Gastroesophageal sphincter (tissue), 3 donors: ENCODE data around the gene RASGEF1C.

Experiments used
- EP300 ChIP-seq: sonication (generic); formaldehyde crosslinking; IDR thresholded peaks from one replicate; pipeline ENCODE4 v1.6.1; 2017; ENCODE audit warnings: antibody characterized with exemption, mild to moderate bottlenecking
- POLR2A ChIP-seq, 2 donors: fragments of 450-650 bp; IDR thresholded peaks; one replicate each; pipeline ENCODE4 v1.6.1; 2017; ENCODE audit warnings: antibody characterized with exemption in 2 of 2, mild to moderate bottlenecking in 2 of 2, moderate library complexity in 1 of 2
- POLR2AphosphoS5 ChIP-seq: sonication (generic); formaldehyde crosslinking; IDR thresholded peaks from one replicate; pipeline ENCODE4 v1.6.1; 2017; ENCODE audit warnings: antibody characterized with exemption
- TF ChIP-seq, protein P1 (sequence below), 4 experiments: fragments of 200-600 bp in 2 of 4; fragments of 450-650 bp in 2 of 4; sonication (generic) in 1 of 4; IDR thresholded peaks; one replicate each; pipeline ENCODE4 v1.5.1; 2017 to 2019; ENCODE audit warnings: antibody characterized with exemption in 4 of 4, mild to moderate bottlenecking in 2 of 4, moderate library complexity in 2 of 4

DNA sequence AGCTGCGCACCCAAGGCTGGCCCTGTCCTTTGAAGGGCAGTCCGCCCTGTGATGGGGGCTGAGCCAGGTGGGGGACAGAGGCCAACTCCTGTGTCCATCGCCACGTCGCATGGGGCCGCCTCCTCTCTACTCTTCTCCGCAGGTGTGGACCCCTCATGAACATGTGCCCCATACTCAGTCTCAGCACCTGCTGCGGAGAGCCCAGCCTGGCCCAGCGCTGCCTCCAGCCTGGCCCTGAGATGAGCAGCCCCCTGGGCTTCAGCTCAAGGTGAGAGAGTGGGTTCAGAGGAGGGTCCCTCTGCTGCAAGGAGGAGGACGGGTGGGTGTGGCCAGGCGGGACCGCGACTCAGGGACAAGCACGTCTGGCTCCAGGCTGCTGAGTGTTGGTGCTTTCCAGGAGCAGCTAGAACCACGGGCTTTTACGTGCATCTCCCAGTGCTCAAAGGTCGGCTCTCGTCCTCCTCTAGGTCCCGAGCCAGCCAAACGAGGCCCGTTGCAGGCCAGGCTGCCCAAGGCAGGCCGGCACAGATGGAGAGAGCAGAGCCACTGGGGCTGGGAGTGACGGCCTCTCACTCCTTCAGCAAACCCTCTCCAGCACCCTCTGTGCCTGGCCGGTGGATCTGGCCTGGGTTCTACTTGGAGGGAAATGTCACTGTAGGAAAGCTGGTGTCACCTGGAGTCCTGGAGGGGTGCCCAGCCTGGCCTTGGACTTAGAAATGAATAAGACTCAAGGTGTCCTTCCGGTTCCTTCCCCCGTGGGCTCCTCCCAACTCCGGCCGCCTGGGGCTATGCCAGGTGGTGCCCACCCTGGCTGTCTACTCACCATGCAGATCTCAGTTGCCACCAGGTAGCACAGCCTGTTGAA, 88.5 kb downstream of the RASGEF1C start:
- TF ChIP-seq, protein P1, sequence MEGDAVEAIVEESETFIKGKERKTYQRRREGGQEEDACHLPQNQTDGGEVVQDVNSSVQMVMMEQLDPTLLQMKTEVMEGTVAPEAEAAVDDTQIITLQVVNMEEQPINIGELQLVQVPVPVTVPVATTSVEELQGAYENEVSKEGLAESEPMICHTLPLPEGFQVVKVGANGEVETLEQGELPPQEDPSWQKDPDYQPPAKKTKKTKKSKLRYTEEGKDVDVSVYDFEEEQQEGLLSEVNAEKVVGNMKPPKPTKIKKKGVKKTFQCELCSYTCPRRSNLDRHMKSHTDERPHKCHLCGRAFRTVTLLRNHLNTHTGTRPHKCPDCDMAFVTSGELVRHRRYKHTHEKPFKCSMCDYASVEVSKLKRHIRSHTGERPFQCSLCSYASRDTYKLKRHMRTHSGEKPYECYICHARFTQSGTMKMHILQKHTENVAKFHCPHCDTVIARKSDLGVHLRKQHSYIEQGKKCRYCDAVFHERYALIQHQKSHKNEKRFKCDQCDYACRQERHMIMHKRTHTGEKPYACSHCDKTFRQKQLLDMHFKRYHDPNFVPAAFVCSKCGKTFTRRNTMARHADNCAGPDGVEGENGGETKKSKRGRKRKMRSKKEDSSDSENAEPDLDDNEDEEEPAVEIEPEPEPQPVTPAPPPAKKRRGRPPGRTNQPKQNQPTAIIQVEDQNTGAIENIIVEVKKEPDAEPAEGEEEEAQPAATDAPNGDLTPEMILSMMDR (IDR thresholded peaks at IDR 0.05) = no peak
- no peak for TF ChIP-seq POLR2AphosphoS5
- TF ChIP-seq EP300 = no peak
- TF ChIP-seq POLR2A (IDR thresholded peaks at IDR 0.05) = no peak
